Renal cortical epithelial cell (primary cell): ENCODE results near the gene MYO16. TPM values are rescaled to one million over a fixed set of nuclear protein-coding genes. Genes with fewer than 3 reads are reported as not detected.
A peak's percentile ranks its signal among the peaks of the same experiment; 100 is the strongest.
"Not testable (repeated sequence)": the region's sequence is repeated elsewhere in the genome, so short reads cannot be mapped to it uniquely, and the experiment has no call there.

Source experiments
- DNase-seq: peaks from one replicate; pipeline ENCODE4 v3.0.0-alpha.2; 2011; ENCODE audit warnings: low read depth
- total RNA-seq: library from RNA; depleted of rRNA; stranded (reverse); fragments of >200 nt; gene quantifications from 2 replicates; pipeline ENCODE4 v1.2.3, GENCODE V29; 2014

MYO16 gene
- total RNA-seq, 1 donor from 2014 or later: 0.15 TPM

- no peak for DNase-seq
Measured at GRCh38 chr13:109043636-109044035, 414.2 kb downstream of the MYO16 start.

GRCh38 chr13:109055850-109056249 is 426.4 kb downstream of the MYO16 start:
- no peak for DNase-seq

- DNase-seq: no peak
Measured at GRCh38 chr13:109058087-109058486, 428.7 kb downstream of the MYO16 start.

- DNase-seq: no peak
Measured at GRCh38 chr13:109072505-109072904, 443.1 kb downstream of the MYO16 start.

- DNase-seq: no peak
Measured at GRCh38 chr13:109074436-109074835, 445.0 kb downstream of the MYO16 start.

GRCh38 chr13:109074853-109075252 is 445.4 kb downstream of the MYO16 start:
- DNase-seq: no peak

GRCh38 chr13:109087916-109088623 is 458.7 kb downstream of the MYO16 start:
- peak; percentile 7 for DNase-seq

- no peak for DNase-seq
Measured at GRCh38 chr13:109088624-109088917, 459.2 kb downstream of the MYO16 start.

- no peak for DNase-seq
Measured at GRCh38 chr13:109090796-109091195, 461.4 kb downstream of the MYO16 start.

GRCh38 chr13:109091249-109091648 is 461.8 kb downstream of the MYO16 start:
- no peak for DNase-seq

- not testable (repeated sequence) for DNase-seq
Measured at GRCh38 chr13:109092186-109092585, 462.8 kb downstream of the MYO16 start.

GRCh38 chr13:109093998-109094397 is 464.6 kb downstream of the MYO16 start:
- no peak for DNase-seq

- no peak for DNase-seq
Measured at GRCh38 chr13:109095126-109095525, 465.7 kb downstream of the MYO16 start.

GRCh38 chr13:109096101-109096500 is 466.7 kb downstream of the MYO16 start:
- no peak for DNase-seq

- peak; percentile 39 for DNase-seq
Measured at GRCh38 chr13:109100705-109101304, 471.4 kb downstream of the MYO16 start.

- no peak for DNase-seq
Measured at GRCh38 chr13:109101550-109102144, 472.2 kb downstream of the MYO16 start.

GRCh38 chr13:109105899-109106298 is 476.5 kb downstream of the MYO16 start:
- DNase-seq: no peak

GRCh38 chr13:109110159-109110558 is 480.7 kb downstream of the MYO16 start:
- DNase-seq: no peak

GRCh38 chr13:109111141-109111540 is 481.7 kb downstream of the MYO16 start:
- no peak for DNase-seq

- no peak for DNase-seq
Measured at GRCh38 chr13:109113427-109113826, 484.0 kb downstream of the MYO16 start.

- no peak for DNase-seq
Measured at GRCh38 chr13:109114162-109114561, 484.8 kb downstream of the MYO16 start.

- DNase-seq: no peak
Measured at GRCh38 chr13:109114991-109115390, 485.6 kb downstream of the MYO16 start.

GRCh38 chr13:109118521-109118920 is 489.1 kb downstream of the MYO16 start:
- DNase-seq: no peak
